ENCODE results near the gene SRD5A3. TPM values are rescaled to one million over a fixed set of nuclear protein-coding genes. Genes with fewer than 3 reads are reported as not detected.

Gene SRD5A3
- total RNA-seq, 4 donors from 2014 or later = 1.2 to 13.5 (median 4.9) TPM

GRCh38 chr4:55411621-55412020 is 65.6 kb downstream of the SRD5A3 start:
- Histone ChIP-seq H3K4me3 (no peak overlapping the region), H3K4me1 (peaks cover 0 to 20% (median 10%) of the 10 kb centered on the region in 4 donors), H3K27me3 (no peaks in the 10 kb centered on the region), H3K27ac (no peak overlapping the region), H3K9me3 (no peaks in the 10 kb centered on the region), H3K36me3 (peaks cover 0 to 13% (median 3%) of the 10 kb centered on the region in 4 donors)
- no peak for TF ChIP-seq CTCF (IDR thresholded peaks at IDR 0.05)
- TF ChIP-seq POLR2A (IDR thresholded peaks at IDR 0.05) = no peak
- no peak for TF ChIP-seq POLR2AphosphoS5 (IDR thresholded peaks at IDR 0.05)
- in situ Hi-C loops (cut with MboI; ENCODE audit: low pct_ligation_motif_present in 1 of 4, low pct_unique_long_range_greater_than_20kb in 1 of 4, low sequenced_read_pairs in 3 of 4) = no loop called here
- intact Hi-C loops (cut with DNase I; ENCODE audit: low total_unique reads) = no loop called here
- 82 to 85% methylated on average over 2 to 6 of the region's 6 CpGs for WGBS, 2 donors (ENCODE audit: low coverage in 1 of 2)
- DNase-seq = no peak

- in situ Hi-C loops (cut with MboI; ENCODE audit: low pct_ligation_motif_present in 1 of 4, low pct_unique_long_range_greater_than_20kb in 1 of 4, low sequenced_read_pairs in 3 of 4) (no loop called here), intact Hi-C loops (cut with DNase I; ENCODE audit: low total_unique reads) (no loop called here)
- no peak for DNase-seq
- 88 to 96% methylated on average over 1 to 3 of the region's 3 CpGs for WGBS, 2 donors (ENCODE audit: low coverage in 1 of 2)
- H3K4me3 ChIP-seq = no peak overlapping the region
- H3K4me1 ChIP-seq = no peaks in the 10 kb centered on the region
- H3K9me3 ChIP-seq = no peaks in the 10 kb centered on the region
- H3K27ac ChIP-seq = no peak overlapping the region
- peaks cover 0 to 48% (median 12%) of the 10 kb centered on the region in 4 donors for H3K36me3 ChIP-seq
- TF ChIP-seq POLR2AphosphoS5 (IDR thresholded peaks at IDR 0.05) (no peak), EP300 (IDR thresholded peaks at IDR 0.05; ENCODE audit: low read depth) (no peak), POLR2A (IDR thresholded peaks at IDR 0.05) (no peak), CTCF (IDR thresholded peaks at IDR 0.05) (no peak)
- H3K27me3 ChIP-seq = no peaks in the 10 kb centered on the region
Measured at GRCh38 chr4:55416176-55416575, 70.1 kb downstream of the SRD5A3 start.

Small RNAs within 50 kb of the gene (small RNA-seq; reads per million reads assigned to genes)
- gene RF00019 = 0 reads per million in 4 donors

Other genes starting within 250 kb of the SRD5A3 start
- gene KDR, start 220.6 kb upstream of the SRD5A3 start, total RNA-seq = 1 to 10 TPM; 1.9 to 7.5 (median 3.9) TPM
- gene TMEM165, start 49.7 kb downstream of the SRD5A3 start, total RNA-seq = 100 to 1,000 TPM in 3 of 4 donors, 10 to 100 TPM in 1; 79.5 to 215 (median 136) TPM
- gene CLOCK, start 200.7 kb downstream of the SRD5A3 start, total RNA-seq = 10 to 100 TPM in 3 of 4 donors, 1 to 10 TPM in 1; 6.7 to 19.7 (median 16.9) TPM
- not detected for gene PDCL2, start 246.0 kb downstream of the SRD5A3 start, total RNA-seq